HepG2 (cell line): ENCODE results near the gene RHOBTB1. TPM values are rescaled to one million over a fixed set of nuclear protein-coding genes. Genes with fewer than 3 reads are reported as not detected.

Experiments
- AGO1 ChIP-seq: fragments of 200-400 bp; formaldehyde crosslinking; IDR thresholded peaks from 2 replicates; pipeline ENCODE4 v1.6.1; 2017; ENCODE audit warnings: mild to moderate bottlenecking, low read depth, low read length, moderate library complexity; ENCODE audit not compliant: poor library complexity, severe bottlenecking
- AGO2 ChIP-seq: fragments of 200-400 bp; formaldehyde crosslinking; optimal IDR thresholded peaks from 2 replicates; pipeline ENCODE3; 2017; ENCODE audit warnings: mild to moderate bottlenecking, low read depth, low read length, moderate library complexity
- ARID2 ChIP-seq: sonication (generic); formaldehyde crosslinking; IDR thresholded peaks from 2 replicates; pipeline ENCODE4 v1.8.1; 2022; ENCODE audit warnings: mild to moderate bottlenecking, missing genetic modification reagents, borderline replicate concordance
- CHCHD3 ChIP-seq: sonication (generic); formaldehyde crosslinking; IDR thresholded peaks from 2 replicates; pipeline ENCODE4 v1.8.0; 2022; ENCODE audit warnings: mild to moderate bottlenecking, missing genetic modification reagents, moderate library complexity
- CHD2 ChIP-seq: IDR thresholded peaks from 2 replicates; pipeline ENCODE4 v1.6.1; 2011; ENCODE audit warnings: low read depth, low read length, improper control_type of control experiment
- CREB1 ChIP-seq, 2 experiments: fragments of 450-650 bp in 1 of 2; IDR thresholded peaks; 2 replicates each; pipeline ENCODE4 v1.6.1; 2016 to 2017; ENCODE audit warnings: control low read depth in 1 of 2, mild to moderate bottlenecking in 1 of 2, missing compliant biosample characterization in 1 of 2, missing genetic modification characterization in 1 of 2
- DNMT1 ChIP-seq: sonication (generic); formaldehyde crosslinking; IDR thresholded peaks from 2 replicates; pipeline ENCODE4 v1.5.1; 2020; ENCODE audit warnings: mild to moderate bottlenecking, missing genetic modification reagents
- FOXK1 ChIP-seq: sonication (generic); formaldehyde crosslinking; IDR thresholded peaks from 2 replicates; pipeline ENCODE4 v1.4.0; 2020; ENCODE audit warnings: low read depth, missing genetic modification reagents, borderline replicate concordance
- GPN1 ChIP-seq: sonication (generic); formaldehyde crosslinking; IDR thresholded peaks from 2 replicates; pipeline ENCODE4 v1.5.1; 2020; ENCODE audit warnings: missing genetic modification reagents, borderline replicate concordance
- JDP2 ChIP-seq: sonication (generic); formaldehyde crosslinking; IDR thresholded peaks from 2 replicates; pipeline ENCODE4 v1.8.1; 2022; ENCODE audit warnings: missing genetic modification reagents, borderline replicate concordance
- MAFK ChIP-seq, 2 experiments: IDR thresholded peaks in 1 of 2; conservative IDR thresholded peaks in 1 of 2; 2 replicates each; pipeline ENCODE4 v1.6.1; 2011; ENCODE audit warnings: improper control_type of control experiment in 2 of 2, low read length in 2 of 2
- NFE2 ChIP-seq: sonication (generic); formaldehyde crosslinking; IDR thresholded peaks from 2 replicates; pipeline ENCODE4 v1.4.0; 2020; ENCODE audit warnings: missing genetic modification reagents
- NFKBIZ ChIP-seq: IDR thresholded peaks from 2 replicates; pipeline ENCODE4 v1.6.1; 2018; ENCODE audit warnings: missing genetic modification reagents, missing compliant biosample characterization
- REL ChIP-seq: sonication (generic); formaldehyde crosslinking; conservative IDR thresholded peaks from 2 replicates; pipeline ENCODE4 v1.8.0; 2022; ENCODE audit warnings: mild to moderate bottlenecking, missing genetic modification reagents, moderate library complexity
- SMC3 ChIP-seq: IDR thresholded peaks from 2 replicates; pipeline ENCODE4 v1.6.1; 2011; ENCODE audit warnings: low read length, improper control_type of control experiment
- TBL1XR1 ChIP-seq: fragments of 150-350 bp; IDR thresholded peaks from 2 replicates; pipeline ENCODE4 v1.6.1; 2014; ENCODE audit warnings: borderline replicate concordance, low read length; ENCODE audit not compliant: partially characterized antibody
- TBX3 ChIP-seq: fragments of 450-650 bp; IDR thresholded peaks from 2 replicates; pipeline ENCODE4 v1.6.1; 2017; ENCODE audit warnings: antibody characterized with exemption, mild to moderate bottlenecking, inconsistent platforms, borderline replicate concordance
- YEATS2 ChIP-seq: sonication (generic); formaldehyde crosslinking; IDR thresholded peaks from 2 replicates; pipeline ENCODE4 v1.4.0; 2020; ENCODE audit warnings: missing genetic modification reagents, borderline replicate concordance
- ZBTB7A ChIP-seq: sonication (generic); formaldehyde crosslinking; IDR thresholded peaks from 2 replicates; pipeline ENCODE4 v1.8.0; 2022; ENCODE audit warnings: mild to moderate bottlenecking, missing genetic modification reagents
- ZKSCAN5 ChIP-seq: sonication (generic); formaldehyde crosslinking; IDR thresholded peaks from 2 replicates; pipeline ENCODE4 v1.5.1; 2020; ENCODE audit warnings: mild to moderate bottlenecking, missing genetic modification reagents
- ZNF232 ChIP-seq: sonication (generic); formaldehyde crosslinking; IDR thresholded peaks from 2 replicates; pipeline ENCODE4 v1.4.0; 2020; ENCODE audit warnings: missing genetic modification reagents, borderline replicate concordance
- ZNF235 ChIP-seq: sonication (generic); formaldehyde crosslinking; IDR thresholded peaks from 2 replicates; pipeline ENCODE4 v1.8.1; 2023; ENCODE audit warnings: mild to moderate bottlenecking, missing genetic modification reagents, borderline replicate concordance
- ZNF333 ChIP-seq: sonication (generic); formaldehyde crosslinking; IDR thresholded peaks from 2 replicates; pipeline ENCODE4 v1.4.0; 2020; ENCODE audit warnings: mild to moderate bottlenecking, missing genetic modification reagents, borderline replicate concordance
- polyA plus RNA-seq, 8 experiments: library from polyadenylated mRNA; depleted of rRNA in 3 of 8; stranded (reverse) in 7 of 8; unstranded in 1 of 8; fragments of >200 nt; fragmentation: Illumina TruSeq in 4 of 8; extraction: Trizol in 4 of 8; gene quantifications; 2 replicates each; pipeline versions ENCODE4 v1.2.1 to v1.2.3, GENCODE V29; 2011 to 2016; ENCODE audit warnings: low read depth in 4 of 8, missing spikeins in 1 of 8, mixed read lengths in 1 of 8; ENCODE audit not compliant: insufficient read depth in 1 of 8
- total RNA-seq, 5 experiments: library from RNA; depleted of rRNA; stranded (reverse); fragments of >200 nt; fragmentation: Illumina TruSeq; extraction: Trizol; gene quantifications; 2 replicates each; pipeline ENCODE4 v1.2.3, GENCODE V29; 2016; ENCODE audit warnings: low read depth in 1 of 5
- TF ChIP-seq, protein P1 (sequence below): IDR thresholded peaks from 2 replicates; pipeline ENCODE4 v1.6.1; 2016; ENCODE audit warnings: missing compliant biosample characterization, missing genetic modification reagents, borderline replicate concordance
- TF ChIP-seq, protein P2 (sequence below): sonication (generic); formaldehyde crosslinking; IDR thresholded peaks from 2 replicates; pipeline ENCODE4 v1.8.0; 2022; ENCODE audit warnings: missing genetic modification reagents, mild to moderate bottlenecking, inconsistent platforms, borderline replicate concordance
- TF ChIP-seq, protein P3 (sequence below): sonication (generic); formaldehyde crosslinking; IDR thresholded peaks from 2 replicates; pipeline ENCODE4 v1.9.0; 2022; ENCODE audit warnings: missing genetic modification reagents, mild to moderate bottlenecking, borderline replicate concordance

Gene RHOBTB1
- total and polyA plus RNA-seq, 2 of the 13 experiments (the other 11 are each of a cell fraction or from before 2014, with no cell fraction given) = 18.8 to 59.5 TPM

DNA sequence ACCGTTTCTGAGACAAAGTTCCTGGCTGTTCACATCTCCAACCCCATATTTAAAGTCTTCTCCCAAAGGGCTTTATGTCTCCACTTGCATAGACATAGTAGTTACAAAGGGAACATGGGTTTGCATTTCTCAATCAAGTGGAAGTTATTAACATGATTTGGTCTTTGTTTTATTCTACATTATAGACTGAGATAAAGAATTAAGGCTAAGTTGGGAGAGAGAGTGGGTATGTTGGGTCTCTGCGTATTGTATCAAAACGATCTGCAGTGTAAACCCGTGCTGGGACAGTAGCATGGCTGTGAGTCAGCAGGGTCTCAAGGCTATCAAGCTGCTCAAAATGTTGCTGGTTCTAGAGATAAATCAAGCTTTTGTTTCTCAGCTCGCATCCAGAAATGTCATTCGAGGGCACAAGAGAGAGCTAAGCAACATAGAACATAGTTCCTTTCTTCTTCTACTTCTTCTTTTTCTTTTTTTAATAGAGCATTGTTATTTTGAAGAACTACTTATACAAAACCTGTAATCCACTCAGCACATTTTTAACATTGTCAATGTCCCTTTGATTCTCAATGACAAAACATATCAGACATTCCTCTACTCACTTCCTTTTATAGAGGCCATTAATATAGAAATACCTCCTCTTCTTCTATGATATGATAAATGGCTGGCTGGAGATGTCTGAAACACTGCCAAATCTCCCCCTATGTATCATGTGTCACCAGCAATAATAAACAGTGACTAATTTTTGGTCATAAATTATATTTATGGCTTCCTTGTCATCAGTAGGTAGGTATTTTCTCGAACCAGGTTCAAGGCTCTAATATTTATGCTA lies 34.5 kb upstream of the RHOBTB1 start (continued):
- TF ChIP-seq, protein P1, sequence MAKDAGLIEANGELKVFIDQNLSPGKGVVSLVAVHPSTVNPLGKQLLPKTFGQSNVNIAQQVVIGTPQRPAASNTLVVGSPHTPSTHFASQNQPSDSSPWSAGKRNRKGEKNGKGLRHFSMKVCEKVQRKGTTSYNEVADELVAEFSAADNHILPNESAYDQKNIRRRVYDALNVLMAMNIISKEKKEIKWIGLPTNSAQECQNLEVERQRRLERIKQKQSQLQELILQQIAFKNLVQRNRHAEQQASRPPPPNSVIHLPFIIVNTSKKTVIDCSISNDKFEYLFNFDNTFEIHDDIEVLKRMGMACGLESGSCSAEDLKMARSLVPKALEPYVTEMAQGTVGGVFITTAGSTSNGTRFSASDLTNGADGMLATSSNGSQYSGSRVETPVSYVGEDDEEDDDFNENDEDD = no peak
- TF ChIP-seq JDP2 (CRISPR knock-in tag) (no peak), AGO2 (no peak), AGO1 (no peak), NFE2 (CRISPR knock-in tag) (peak; percentile 27; the same call in 1 of the 2 replicates), ZBTB7A (CRISPR knock-in tag) (no peak), MAFK (conservative IDR thresholded peaks at IDR 0.05 in 1 of 2, IDR thresholded peaks at IDR 0.05 in 1 of 2; ENCODE audit: low read length in 2 of 2) (no peak), TBL1XR1 (no peak), CHCHD3 (no peak), ZNF235 (CRISPR knock-in tag) (no peak), FOXK1 (CRISPR knock-in tag) (no peak), ZNF232 (no peak), ZKSCAN5 (CRISPR knock-in tag) (no peak), ARID2 (CRISPR knock-in tag) (no peak), SMC3 (no peak), REL (CRISPR knock-in tag) (no peak), YEATS2 (CRISPR knock-in tag) (no peak), TBX3 (no peak), ZNF333 (no peak), CREB1 (IDR thresholded peaks at IDR 0.05) (no peak), CREB1 (CRISPR knock-in tag; IDR thresholded peaks at IDR 0.05) (no peak), GPN1 (CRISPR knock-in tag) (no peak), DNMT1 (CRISPR knock-in tag) (no peak), CHD2 (no peak), NFKBIZ (CRISPR knock-in tag) (no peak)
- TF ChIP-seq, protein P2, sequence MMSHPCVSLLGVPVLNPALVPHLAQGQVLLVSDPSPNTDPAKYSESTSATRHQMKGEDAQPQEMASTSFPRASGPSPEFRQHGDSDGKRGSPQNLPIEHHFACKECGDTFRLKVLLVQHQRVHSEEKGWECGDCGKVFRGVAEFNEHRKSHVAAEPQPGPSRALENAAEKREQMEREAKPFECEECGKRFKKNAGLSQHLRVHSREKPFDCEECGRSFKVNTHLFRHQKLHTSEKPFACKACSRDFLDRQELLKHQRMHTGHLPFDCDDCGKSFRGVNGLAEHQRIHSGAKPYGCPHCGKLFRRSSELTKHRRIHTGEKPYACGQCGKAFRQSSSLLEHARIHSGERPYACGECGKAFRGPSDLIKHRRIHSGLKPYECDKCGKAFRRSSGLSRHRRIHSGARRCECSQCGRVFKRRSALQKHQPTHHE (CRISPR knock-in tag) = no peak
- TF ChIP-seq, protein P3, sequence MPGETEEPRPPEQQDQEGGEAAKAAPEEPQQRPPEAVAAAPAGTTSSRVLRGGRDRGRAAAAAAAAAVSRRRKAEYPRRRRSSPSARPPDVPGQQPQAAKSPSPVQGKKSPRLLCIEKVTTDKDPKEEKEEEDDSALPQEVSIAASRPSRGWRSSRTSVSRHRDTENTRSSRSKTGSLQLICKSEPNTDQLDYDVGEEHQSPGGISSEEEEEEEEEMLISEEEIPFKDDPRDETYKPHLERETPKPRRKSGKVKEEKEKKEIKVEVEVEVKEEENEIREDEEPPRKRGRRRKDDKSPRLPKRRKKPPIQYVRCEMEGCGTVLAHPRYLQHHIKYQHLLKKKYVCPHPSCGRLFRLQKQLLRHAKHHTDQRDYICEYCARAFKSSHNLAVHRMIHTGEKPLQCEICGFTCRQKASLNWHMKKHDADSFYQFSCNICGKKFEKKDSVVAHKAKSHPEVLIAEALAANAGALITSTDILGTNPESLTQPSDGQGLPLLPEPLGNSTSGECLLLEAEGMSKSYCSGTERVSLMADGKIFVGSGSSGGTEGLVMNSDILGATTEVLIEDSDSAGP (CRISPR knock-in tag) = no peak
